Measurements from ENCODE around the gene ENO3.

GRCh38 chr17:4921320-4921719, 29.6 kb upstream of the ENO3 start:
- TF ChIP-seq POLR2A (IDR thresholded peaks at IDR 0.05): no peak
- TF ChIP-seq, protein P1, sequence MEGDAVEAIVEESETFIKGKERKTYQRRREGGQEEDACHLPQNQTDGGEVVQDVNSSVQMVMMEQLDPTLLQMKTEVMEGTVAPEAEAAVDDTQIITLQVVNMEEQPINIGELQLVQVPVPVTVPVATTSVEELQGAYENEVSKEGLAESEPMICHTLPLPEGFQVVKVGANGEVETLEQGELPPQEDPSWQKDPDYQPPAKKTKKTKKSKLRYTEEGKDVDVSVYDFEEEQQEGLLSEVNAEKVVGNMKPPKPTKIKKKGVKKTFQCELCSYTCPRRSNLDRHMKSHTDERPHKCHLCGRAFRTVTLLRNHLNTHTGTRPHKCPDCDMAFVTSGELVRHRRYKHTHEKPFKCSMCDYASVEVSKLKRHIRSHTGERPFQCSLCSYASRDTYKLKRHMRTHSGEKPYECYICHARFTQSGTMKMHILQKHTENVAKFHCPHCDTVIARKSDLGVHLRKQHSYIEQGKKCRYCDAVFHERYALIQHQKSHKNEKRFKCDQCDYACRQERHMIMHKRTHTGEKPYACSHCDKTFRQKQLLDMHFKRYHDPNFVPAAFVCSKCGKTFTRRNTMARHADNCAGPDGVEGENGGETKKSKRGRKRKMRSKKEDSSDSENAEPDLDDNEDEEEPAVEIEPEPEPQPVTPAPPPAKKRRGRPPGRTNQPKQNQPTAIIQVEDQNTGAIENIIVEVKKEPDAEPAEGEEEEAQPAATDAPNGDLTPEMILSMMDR (IDR thresholded peaks at IDR 0.05): no peak

Measured in suprapubic skin (tissue), 3 donors.